H9 (cell line): ENCODE data around the gene VNN1. TPM values are rescaled to one million over a fixed set of nuclear protein-coding genes. Genes with fewer than 3 reads are reported as not detected.

Experiments used
- DNase-seq: peaks from one replicate; pipeline ENCODE4 v3.0.0-alpha.2; 2017
- H2AFZ ChIP-seq: one replicate; pipeline ENCODE4 v1.6.1; 2013; ENCODE audit warnings: mild to moderate bottlenecking, low read length, control low read depth, moderate library complexity
- H2AK5ac ChIP-seq: 2 replicates; pipeline ENCODE4 v1.6.1; 2013; ENCODE audit warnings: low read length, control low read depth, mixed read lengths; ENCODE audit not compliant: insufficient read length
- H2BK120ac ChIP-seq: one replicate; pipeline ENCODE4 v1.6.1; 2013; ENCODE audit warnings: low read depth, mild to moderate bottlenecking, low read length, control low read depth, inconsistent platforms; ENCODE audit not compliant: poor library complexity, severe bottlenecking
- H2BK12ac ChIP-seq: 2 replicates; pipeline ENCODE4 v1.6.1; 2013; ENCODE audit warnings: low read length, control low read depth, mixed read lengths, low read depth; ENCODE audit not compliant: insufficient read length
- H2BK15ac ChIP-seq: 2 replicates; pipeline ENCODE4 v1.6.1; 2013; ENCODE audit warnings: low read depth, low read length, control low read depth
- H2BK20ac ChIP-seq: one replicate; pipeline ENCODE4 v1.6.1; 2013; ENCODE audit warnings: low read depth, mild to moderate bottlenecking, low read length, control low read depth, inconsistent platforms; ENCODE audit not compliant: poor library complexity, severe bottlenecking
- H2BK5ac ChIP-seq: 2 replicates; pipeline ENCODE4 v1.6.1; 2013; ENCODE audit warnings: low read length, control low read depth, mixed read lengths; ENCODE audit not compliant: insufficient read length
- H3K14ac ChIP-seq: 2 replicates; pipeline ENCODE4 v1.6.1; 2013; ENCODE audit warnings: low read length, control low read depth; ENCODE audit not compliant: insufficient read depth
- H3K18ac ChIP-seq: 2 replicates; pipeline ENCODE4 v1.6.1; 2013; ENCODE audit warnings: low read depth, mild to moderate bottlenecking, mixed read lengths, low read length, control low read depth; ENCODE audit not compliant: insufficient read length
- H3K23ac ChIP-seq: 2 replicates; pipeline ENCODE4 v1.6.1; 2013; ENCODE audit warnings: low read length, control low read depth, mixed read lengths, low read depth; ENCODE audit not compliant: insufficient read length
- H3K23me2 ChIP-seq: 2 replicates; pipeline ENCODE4 v1.6.1; 2013; ENCODE audit warnings: low read depth, mild to moderate bottlenecking, mixed read lengths, low read length, control low read depth; ENCODE audit not compliant: insufficient read length, poor library complexity, severe bottlenecking
- H3K27ac ChIP-seq: 2 replicates; pipeline ENCODE4 v1.5.1; 2013; ENCODE audit warnings: low read length, control low read depth, mixed read lengths, low read depth; ENCODE audit not compliant: insufficient read length
- H3K27me3 ChIP-seq: 2 replicates; pipeline ENCODE4 v1.6.1; 2013; ENCODE audit warnings: low read length, control low read depth, inconsistent platforms; ENCODE audit not compliant: insufficient read depth
- H3K4ac ChIP-seq: 2 replicates; pipeline ENCODE4 v1.6.1; 2013; ENCODE audit warnings: low read depth, mild to moderate bottlenecking, control low read depth, inconsistent platforms, low read length, moderate library complexity
- H3K4me1 ChIP-seq: 2 replicates; pipeline ENCODE4 v1.6.1; 2013; ENCODE audit warnings: low read length, control low read depth, inconsistent platforms; ENCODE audit not compliant: insufficient read depth
- H3K4me2 ChIP-seq: 2 replicates; pipeline ENCODE4 v1.6.1; 2013; ENCODE audit warnings: low read length, control low read depth, mixed read lengths; ENCODE audit not compliant: insufficient read length, insufficient read depth
- H3K56ac ChIP-seq: 2 replicates; pipeline ENCODE4 v1.6.1; 2013; ENCODE audit warnings: low read depth, mild to moderate bottlenecking, mixed read lengths, low read length, control low read depth; ENCODE audit not compliant: insufficient read length
- H3K79me1 ChIP-seq: 2 replicates; pipeline ENCODE4 v1.6.1; 2013; ENCODE audit warnings: low read depth, mild to moderate bottlenecking, moderate library complexity, low read length, control low read depth, inconsistent platforms; ENCODE audit not compliant: insufficient read depth, poor library complexity, severe bottlenecking
- H3K79me2 ChIP-seq: 2 replicates; pipeline ENCODE4 v1.6.1; 2013; ENCODE audit warnings: low read length, control low read depth, inconsistent platforms; ENCODE audit not compliant: insufficient read depth
- H3K9ac ChIP-seq: 2 replicates; pipeline ENCODE4 v1.6.1; 2013; ENCODE audit warnings: low read length, control low read depth, mixed read lengths; ENCODE audit not compliant: insufficient read length; ENCODE audit errors: extremely low read depth
- H3K9me3 ChIP-seq: one replicate; pipeline ENCODE4 v1.6.1; 2013; ENCODE audit warnings: low read depth, low read length, inconsistent platforms; ENCODE audit not compliant: control insufficient read depth
- H3T11ph ChIP-seq: one replicate; pipeline ENCODE4 v1.6.1; 2013; ENCODE audit warnings: mild to moderate bottlenecking, low read length, control low read depth, inconsistent platforms
- H4K20me1 ChIP-seq: one replicate; pipeline ENCODE4 v1.6.1; 2013; ENCODE audit not compliant: control insufficient read depth, insufficient read length, insufficient read depth
- H4K5ac ChIP-seq: 2 replicates; pipeline ENCODE4 v1.6.1; 2013; ENCODE audit warnings: low read depth, mild to moderate bottlenecking, mixed read lengths, low read length, control low read depth; ENCODE audit not compliant: insufficient read length
- H4K8ac ChIP-seq: replicated peaks from 2 replicates; pipeline ENCODE4 v1.6.1; 2013; ENCODE audit warnings: low read length, control low read depth, mixed read lengths, low read depth; ENCODE audit not compliant: insufficient read length
- H4K91ac ChIP-seq: 2 replicates; pipeline ENCODE4 v1.6.1; 2013; ENCODE audit warnings: low read depth, mild to moderate bottlenecking, moderate library complexity, mixed read lengths, low read length, control low read depth; ENCODE audit not compliant: insufficient read length
- H3K27ac Mint-ChIP-seq, 3 experiments: 2 replicates in 2 of 3; 3 replicates in 1 of 3; pipeline ENCODE4 v1.8.0; 2020 to 2021; ENCODE audit warnings: mixed read lengths in 3 of 3, mild to moderate bottlenecking in 1 of 3, moderate library complexity in 1 of 3
- H3K27me3 Mint-ChIP-seq: 2 replicates; pipeline ENCODE4 v1.8.0; 2021; ENCODE audit warnings: low read depth, mild to moderate bottlenecking, moderate library complexity, mixed read lengths
- H3K36me3 Mint-ChIP-seq, 3 experiments: 2 replicates in 2 of 3; 3 replicates in 1 of 3; pipeline ENCODE4 v1.8.0; 2020 to 2021; ENCODE audit warnings: low read depth in 3 of 3, mixed read lengths in 3 of 3; ENCODE audit not compliant: insufficient read depth in 1 of 3
- H3K4me1 Mint-ChIP-seq, 2 experiments: 2 replicates each; pipeline ENCODE4 v1.8.0; 2020; ENCODE audit warnings: mixed read lengths in 2 of 2
- H3K4me3 Mint-ChIP-seq, 2 experiments: 2 replicates in 1 of 2; 3 replicates in 1 of 2; pipeline ENCODE4 v1.8.0; 2020 to 2021; ENCODE audit warnings: mild to moderate bottlenecking in 2 of 2, mixed read lengths in 2 of 2, moderate library complexity in 1 of 2
- H3K9me3 Mint-ChIP-seq, 2 experiments: 2 replicates in 1 of 2; 3 replicates in 1 of 2; pipeline ENCODE4 v1.8.0; 2020; ENCODE audit warnings: mild to moderate bottlenecking in 2 of 2, mixed read lengths in 2 of 2, moderate library complexity in 1 of 2
- total RNA-seq: library from RNA; stranded (reverse); gene quantifications from 2 replicates; pipeline ENCODE4 v1.2.1, GENCODE V29; 2021
- TF ChIP-seq, protein P1 (sequence below): fragments of 200-600 bp; sonication (generic); conservative IDR thresholded peaks from 3 replicates; pipeline ENCODE4 v1.8.0; 2021; ENCODE audit warnings: antibody characterized with exemption, mild to moderate bottlenecking

VNN1 gene
- total RNA-seq, 1 experiment from 2014 or later = not detected

DNA sequence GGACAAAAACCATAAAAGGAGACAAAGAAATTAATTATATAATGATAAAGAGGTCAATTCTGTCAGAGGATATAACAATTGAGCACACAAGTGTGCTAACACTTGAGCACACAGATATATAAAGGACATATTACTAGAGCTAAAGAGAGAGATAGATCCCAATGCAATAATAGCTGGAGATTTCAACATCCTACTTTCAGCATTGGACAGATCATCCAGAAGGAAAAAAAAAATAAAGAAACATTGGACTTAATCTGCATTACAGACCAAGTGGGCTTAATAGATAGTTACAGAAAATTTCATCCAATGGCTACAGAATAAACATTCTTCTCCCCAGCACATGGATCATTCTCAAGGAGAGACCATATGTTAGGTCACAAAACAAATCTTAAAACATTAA lies 9.9 kb downstream of the VNN1 start:
- H2BK5ac ChIP-seq = no peak overlapping the region
- no peak overlapping the region for H3K4ac ChIP-seq
- no peaks in the 10 kb centered on the region for H3K4me1 ChIP-seq
- no peaks in the 10 kb centered on the region for H3K27me3 ChIP-seq
- H4K20me1 ChIP-seq = no peaks in the 10 kb centered on the region
- no peak overlapping the region for H4K5ac ChIP-seq
- no peaks in the 10 kb centered on the region for H3K23me2 ChIP-seq
- no peak overlapping the region for H3K4me2 ChIP-seq
- no peak overlapping the region for H4K91ac ChIP-seq
- no peak overlapping the region for H3K9ac ChIP-seq
- H3T11ph ChIP-seq = no peak overlapping the region
- no peak overlapping the region for H3K18ac ChIP-seq
- no peak overlapping the region for H2BK20ac ChIP-seq
- no peak overlapping the region for H3K14ac ChIP-seq
- H2AK5ac ChIP-seq = no peak overlapping the region
- H3K23ac ChIP-seq = no peak overlapping the region
- TF ChIP-seq, protein P1, sequence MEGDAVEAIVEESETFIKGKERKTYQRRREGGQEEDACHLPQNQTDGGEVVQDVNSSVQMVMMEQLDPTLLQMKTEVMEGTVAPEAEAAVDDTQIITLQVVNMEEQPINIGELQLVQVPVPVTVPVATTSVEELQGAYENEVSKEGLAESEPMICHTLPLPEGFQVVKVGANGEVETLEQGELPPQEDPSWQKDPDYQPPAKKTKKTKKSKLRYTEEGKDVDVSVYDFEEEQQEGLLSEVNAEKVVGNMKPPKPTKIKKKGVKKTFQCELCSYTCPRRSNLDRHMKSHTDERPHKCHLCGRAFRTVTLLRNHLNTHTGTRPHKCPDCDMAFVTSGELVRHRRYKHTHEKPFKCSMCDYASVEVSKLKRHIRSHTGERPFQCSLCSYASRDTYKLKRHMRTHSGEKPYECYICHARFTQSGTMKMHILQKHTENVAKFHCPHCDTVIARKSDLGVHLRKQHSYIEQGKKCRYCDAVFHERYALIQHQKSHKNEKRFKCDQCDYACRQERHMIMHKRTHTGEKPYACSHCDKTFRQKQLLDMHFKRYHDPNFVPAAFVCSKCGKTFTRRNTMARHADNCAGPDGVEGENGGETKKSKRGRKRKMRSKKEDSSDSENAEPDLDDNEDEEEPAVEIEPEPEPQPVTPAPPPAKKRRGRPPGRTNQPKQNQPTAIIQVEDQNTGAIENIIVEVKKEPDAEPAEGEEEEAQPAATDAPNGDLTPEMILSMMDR = no peak
- no peaks in the 10 kb centered on the region for H3K79me2 ChIP-seq
- no peaks in the 10 kb centered on the region for H3K27me3 Mint-ChIP-seq
- no peak overlapping the region for H3K56ac ChIP-seq
- H2BK120ac ChIP-seq = no peak overlapping the region
- H4K8ac ChIP-seq = no peak overlapping the region
- DNase-seq = no peak
- no peak overlapping the region for H2AFZ ChIP-seq
- no peaks in the 10 kb centered on the region for H3K79me1 ChIP-seq
- H2BK12ac ChIP-seq = no peak overlapping the region
- no peak overlapping the region for H3K27ac Mint-ChIP-seq
- peaks cover 0 to 4% of the 10 kb centered on the region in 2 experiments; a peak in 2 of 4 replicates for H3K4me1 Mint-ChIP-seq
- H3K27ac ChIP-seq = no peak overlapping the region
- no peak overlapping the region for H2BK15ac ChIP-seq
- no peak overlapping the region for H3K4me3 Mint-ChIP-seq
- peaks cover 0 to 7% (median 0%) of the 10 kb centered on the region in 3 experiments; a peak in 2 of 7 replicates for H3K36me3 Mint-ChIP-seq
- H3K9me3 ChIP-seq = no peaks in the 10 kb centered on the region
- peaks cover 3% of the 10 kb centered on the region in 2 experiments; a peak in 2 of 5 replicates for H3K9me3 Mint-ChIP-seq
